ENCODE data around the gene HMCN1. TPM values are rescaled to one million over a fixed set of nuclear protein-coding genes. Genes with fewer than 3 reads are reported as not detected.

Gene HMCN1
- total RNA-seq = 1 to 10 TPM; 1.3 to 3.7 TPM

DNA sequence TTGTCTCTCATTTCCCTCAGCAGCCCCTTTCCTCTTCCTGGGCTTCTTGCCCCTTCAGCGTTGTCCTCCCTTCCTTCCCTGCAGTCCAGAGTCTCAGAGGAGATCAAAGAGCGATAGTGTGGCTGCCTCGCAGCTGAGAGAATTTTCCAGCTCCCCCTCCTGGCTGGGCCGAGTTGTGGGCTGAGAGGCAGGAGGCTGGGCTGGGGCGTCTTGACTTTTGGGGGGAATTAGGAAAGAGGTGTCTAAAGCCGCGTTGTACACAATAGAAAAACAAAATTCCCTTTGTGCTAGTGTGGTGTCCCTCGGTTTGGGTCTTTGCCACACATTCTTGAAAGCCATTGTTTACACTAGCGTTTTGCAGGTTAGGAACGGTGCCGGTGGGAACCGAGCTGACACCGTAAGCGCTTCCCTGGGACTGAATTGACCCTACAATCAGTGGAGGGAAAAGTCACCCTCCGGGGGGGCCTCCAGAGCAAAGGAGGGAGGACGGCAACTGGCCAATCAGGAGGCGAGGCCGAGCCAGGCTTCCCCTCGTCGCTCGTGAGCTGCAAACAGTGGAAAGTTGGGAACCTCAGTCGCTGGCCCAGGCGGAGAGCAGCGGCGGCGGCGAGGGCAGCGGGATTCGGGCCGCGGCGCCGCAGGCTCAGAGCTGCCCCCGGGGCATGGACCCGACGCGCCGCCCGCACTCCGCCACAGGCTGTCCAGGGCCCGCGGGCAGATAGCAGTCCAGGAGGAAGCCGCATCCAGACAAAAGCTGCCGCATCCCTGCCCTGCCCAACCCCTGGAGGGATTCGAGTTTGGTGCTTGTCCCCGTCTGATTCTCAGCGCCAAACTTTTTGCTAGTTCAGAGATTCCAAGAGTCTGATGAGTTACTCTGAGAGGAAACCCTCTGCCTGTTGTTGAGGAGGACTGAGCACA lies at the start of gene HMCN1:
TSS of gene HMCN1 (plus strand) at position 574 of the 918 bp plus-strand sequence. CDS start 389 bp downstream, outside the sequence.
- Histone ChIP-seq H3K9ac (ENCODE audit: low read depth in 2 of 2, low read length in 2 of 2) (peak within 1 kb of the TSS in 1 of 2 donors; percentile 40), H3K4me1 (no peaks in the 10 kb centered on the region), H3K27me3 (peaks cover 14% of the 10 kb centered on the region), H3K9me3 (no peaks in the 10 kb centered on the region), H3K27ac (no peak within 1 kb of the TSS), H3K4me3 (peak within 1 kb of the TSS; percentile 34), H3K36me3 (no peaks in the 10 kb centered on the region)
- DNase-seq = peak; percentile 44
- intact Hi-C loops (cut with DNase I) = no loop called here
- TF ChIP-seq, protein P1, sequence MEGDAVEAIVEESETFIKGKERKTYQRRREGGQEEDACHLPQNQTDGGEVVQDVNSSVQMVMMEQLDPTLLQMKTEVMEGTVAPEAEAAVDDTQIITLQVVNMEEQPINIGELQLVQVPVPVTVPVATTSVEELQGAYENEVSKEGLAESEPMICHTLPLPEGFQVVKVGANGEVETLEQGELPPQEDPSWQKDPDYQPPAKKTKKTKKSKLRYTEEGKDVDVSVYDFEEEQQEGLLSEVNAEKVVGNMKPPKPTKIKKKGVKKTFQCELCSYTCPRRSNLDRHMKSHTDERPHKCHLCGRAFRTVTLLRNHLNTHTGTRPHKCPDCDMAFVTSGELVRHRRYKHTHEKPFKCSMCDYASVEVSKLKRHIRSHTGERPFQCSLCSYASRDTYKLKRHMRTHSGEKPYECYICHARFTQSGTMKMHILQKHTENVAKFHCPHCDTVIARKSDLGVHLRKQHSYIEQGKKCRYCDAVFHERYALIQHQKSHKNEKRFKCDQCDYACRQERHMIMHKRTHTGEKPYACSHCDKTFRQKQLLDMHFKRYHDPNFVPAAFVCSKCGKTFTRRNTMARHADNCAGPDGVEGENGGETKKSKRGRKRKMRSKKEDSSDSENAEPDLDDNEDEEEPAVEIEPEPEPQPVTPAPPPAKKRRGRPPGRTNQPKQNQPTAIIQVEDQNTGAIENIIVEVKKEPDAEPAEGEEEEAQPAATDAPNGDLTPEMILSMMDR (IDR thresholded peaks at IDR 0.05) = no peak

DNA sequence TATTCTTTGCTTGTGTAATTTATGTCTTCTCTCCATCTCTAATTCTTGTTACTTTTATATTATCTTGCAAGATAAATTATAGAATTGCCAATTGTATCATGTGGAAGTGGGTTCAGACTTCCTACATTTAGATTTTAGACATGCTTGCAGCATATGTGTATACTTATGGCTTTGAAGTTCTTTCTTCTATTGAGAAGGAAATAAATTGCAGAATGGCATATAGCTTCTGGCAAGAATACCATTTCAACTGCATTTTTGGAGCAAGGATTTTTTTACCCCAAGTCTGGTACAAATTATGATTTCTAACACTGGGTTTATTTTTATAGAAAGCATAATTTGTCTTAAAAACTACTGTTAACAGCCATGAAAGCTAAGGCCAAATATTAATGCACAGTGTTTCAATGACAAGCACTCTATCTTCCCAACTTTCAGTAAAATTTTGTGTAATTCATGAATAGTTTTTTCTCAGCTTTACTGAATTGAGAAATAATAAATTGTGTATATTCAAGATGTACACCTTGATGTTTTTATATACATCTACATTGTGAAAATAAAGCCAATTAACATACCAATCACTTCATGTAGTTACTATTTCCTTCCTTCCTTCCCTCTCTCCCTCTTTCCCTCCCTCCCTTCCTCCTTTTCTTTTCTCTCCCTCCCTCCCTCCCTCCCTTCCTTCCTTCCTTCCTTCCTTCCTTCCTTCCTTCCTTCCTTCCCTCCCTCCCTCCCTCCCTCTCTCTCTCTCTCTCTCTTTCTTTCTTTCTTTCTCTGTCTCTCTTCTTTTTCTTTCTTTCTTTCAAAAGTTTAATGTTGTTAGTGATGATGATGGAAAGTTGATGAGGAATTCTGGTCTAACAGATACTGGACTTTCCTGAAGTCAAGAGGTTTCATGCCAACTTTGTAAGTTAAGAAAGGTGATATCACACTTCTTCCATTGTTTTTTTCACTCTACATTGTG lies 47.1 kb upstream of the HMCN1 start:
- H3K27ac ChIP-seq = no peak overlapping the region
- intact Hi-C loops (cut with DNase I) = loop anchor here (10.0 kb wide), 1 partner anchor 702 kb away; no protein-coding TSS in a partner anchor

GRCh38 chr1:185690527-185690926 lies 43.7 kb upstream of the HMCN1 start:
- intact Hi-C loops (cut with DNase I) = no loop called here
- no peaks in the 10 kb centered on the region for H3K9me3 ChIP-seq
- H3K36me3 ChIP-seq = no peaks in the 10 kb centered on the region
- H3K4me3 ChIP-seq = no peak overlapping the region
- no peak overlapping the region for H3K27ac ChIP-seq
- TF ChIP-seq, protein P1 (IDR thresholded peaks at IDR 0.05) = no peak
- no peak for DNase-seq
- H3K27me3 ChIP-seq = no peaks in the 10 kb centered on the region
- H3K4me1 ChIP-seq = peaks cover 5% of the 10 kb centered on the region
- no peak overlapping the region for H3K9ac ChIP-seq (ENCODE audit: low read depth in 2 of 2, low read length in 2 of 2)

More for the DNA sequence above, 47.1 kb upstream of the HMCN1 start:
- no peaks in the 10 kb centered on the region for H3K27me3 ChIP-seq
- TF ChIP-seq, protein P1 (IDR thresholded peaks at IDR 0.05) = no peak
- no peak overlapping the region for H3K9ac ChIP-seq (ENCODE audit: low read depth in 2 of 2, low read length in 2 of 2)
- no peaks in the 10 kb centered on the region for H3K36me3 ChIP-seq
- H3K4me1 ChIP-seq = no peaks in the 10 kb centered on the region
- H3K9me3 ChIP-seq = no peaks in the 10 kb centered on the region
- no peak for DNase-seq
- H3K4me3 ChIP-seq = no peak overlapping the region

DNA sequence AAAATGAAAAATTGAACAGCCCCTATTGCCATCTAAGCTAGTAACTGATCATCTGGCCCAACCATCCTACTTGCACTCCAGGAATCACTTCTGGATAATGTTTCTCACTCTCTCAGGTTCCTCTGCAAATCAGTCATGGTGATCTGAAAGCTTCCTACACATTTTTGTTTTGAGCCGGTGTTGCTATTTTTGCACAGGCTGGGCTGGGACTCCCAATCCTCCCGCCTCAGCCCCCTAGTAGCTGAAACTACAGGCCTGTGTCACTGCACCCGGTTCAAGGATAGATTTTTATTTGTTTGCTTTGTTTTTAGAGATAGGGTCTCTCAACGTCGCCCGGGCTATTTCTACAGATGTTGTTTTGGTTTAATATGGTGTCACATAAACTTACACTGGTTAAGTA lies 40.5 kb upstream of the HMCN1 start:
- Histone ChIP-seq H3K36me3 (no peaks in the 10 kb centered on the region), H3K4me1 (peaks cover 5% of the 10 kb centered on the region), H3K4me3 (peak overlapping the region; percentile 18), H3K9ac (ENCODE audit: low read depth in 2 of 2, low read length in 2 of 2) (no peak overlapping the region), H3K27me3 (no peaks in the 10 kb centered on the region), H3K27ac (no peak overlapping the region), H3K9me3 (no peaks in the 10 kb centered on the region)
- intact Hi-C loops (cut with DNase I) = no loop called here
- TF ChIP-seq, protein P1 (IDR thresholded peaks at IDR 0.05) = no peak
- DNase-seq = no peak

DNA sequence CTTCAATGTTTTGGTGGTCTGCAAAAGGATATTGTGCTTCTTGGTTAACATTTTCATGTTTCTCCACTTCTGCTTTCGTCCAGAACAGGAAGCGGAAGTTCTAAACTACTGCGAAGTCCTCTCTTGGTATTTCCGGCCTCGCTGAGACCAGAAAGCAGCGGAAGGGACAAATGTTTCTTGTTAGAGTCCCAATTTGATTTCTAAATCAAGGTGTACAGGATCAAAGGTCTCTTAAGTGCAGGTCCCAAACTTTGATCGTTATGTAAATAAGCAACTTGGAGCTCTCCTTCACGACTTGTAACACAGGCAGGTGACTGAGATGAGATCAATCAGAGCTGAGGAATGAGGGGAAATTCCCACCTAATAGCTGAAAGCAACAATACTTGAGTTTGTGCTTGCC lies 40.1 kb upstream of the HMCN1 start:
- peak overlapping the region; percentile 18 for H3K4me3 ChIP-seq
- H3K4me1 ChIP-seq = peaks cover 5% of the 10 kb centered on the region
- TF ChIP-seq, protein P1 (IDR thresholded peaks at IDR 0.05) = no peak
- H3K9me3 ChIP-seq = no peaks in the 10 kb centered on the region
- intact Hi-C loops (cut with DNase I) = no loop called here
- peak overlapping the region in 1 of 2 donors; percentile 48 for H3K9ac ChIP-seq (ENCODE audit: low read depth in 2 of 2, low read length in 2 of 2)
- no peak for DNase-seq
- H3K27ac ChIP-seq = no peak overlapping the region
- H3K36me3 ChIP-seq = no peaks in the 10 kb centered on the region
- no peaks in the 10 kb centered on the region for H3K27me3 ChIP-seq

Measured in colonic mucosa (tissue), 4 donors.